Suppressor macrophage treated with lipopolysaccharide for 4 hours (primary cell): ENCODE data around the gene DIPK1B.

Source experiments
- DNase-seq: peaks from one replicate; pipeline ENCODE4 v3.0.0-alpha.2; 2020

DIPK1B gene

DNA sequence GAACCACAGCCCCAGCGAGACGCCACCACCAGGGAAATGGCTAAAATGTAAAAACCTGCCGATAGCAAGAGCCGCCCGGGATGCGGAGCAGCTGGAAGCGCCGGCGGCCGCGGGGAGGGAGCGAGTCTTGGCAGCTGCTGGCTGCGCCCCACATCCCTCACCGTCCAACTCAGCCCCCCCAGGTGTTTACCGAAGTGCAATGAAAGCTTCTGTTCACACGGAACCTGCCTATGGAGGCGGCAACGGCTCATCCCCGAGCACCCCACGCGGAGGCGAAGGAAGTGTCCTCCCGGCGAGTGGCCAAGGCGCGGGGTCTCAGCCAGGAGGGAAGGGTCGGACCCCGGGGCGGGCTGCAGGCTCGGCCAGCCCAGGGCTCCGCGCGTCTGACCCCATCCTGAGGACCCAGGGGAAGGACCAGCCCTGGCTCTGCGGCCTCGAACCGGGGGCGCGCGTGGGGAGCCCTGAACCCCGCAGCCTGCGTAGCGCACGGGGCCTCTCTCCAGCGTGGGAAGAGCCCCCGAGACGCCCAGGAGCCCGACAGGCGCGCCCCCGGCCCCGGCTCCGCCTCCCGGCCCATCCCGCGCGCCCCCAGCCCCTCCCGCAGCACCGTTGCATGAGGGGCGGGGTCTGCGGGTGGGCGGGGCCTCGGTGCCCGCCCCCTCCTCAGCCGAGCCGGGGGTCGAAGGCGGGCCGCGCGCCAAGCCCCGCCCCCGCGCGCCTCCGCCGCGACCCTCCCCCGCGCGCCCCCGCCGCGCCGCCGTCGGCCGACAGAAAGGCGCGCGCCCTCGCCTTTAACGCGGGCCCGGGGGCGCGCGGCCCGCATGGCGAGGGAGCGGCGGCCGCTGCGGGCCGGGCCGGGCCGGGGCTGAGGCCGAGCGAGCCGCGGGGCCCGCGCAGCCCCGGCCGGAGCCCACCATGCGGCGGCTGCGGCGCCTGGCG, at the start of gene DIPK1B:
DIPK1B (plus strand) TSS at position 822 of the 939 bp plus-strand sequence; CDS start at position 916, 94 bp downstream.
- DNase-seq: no peak

DNA sequence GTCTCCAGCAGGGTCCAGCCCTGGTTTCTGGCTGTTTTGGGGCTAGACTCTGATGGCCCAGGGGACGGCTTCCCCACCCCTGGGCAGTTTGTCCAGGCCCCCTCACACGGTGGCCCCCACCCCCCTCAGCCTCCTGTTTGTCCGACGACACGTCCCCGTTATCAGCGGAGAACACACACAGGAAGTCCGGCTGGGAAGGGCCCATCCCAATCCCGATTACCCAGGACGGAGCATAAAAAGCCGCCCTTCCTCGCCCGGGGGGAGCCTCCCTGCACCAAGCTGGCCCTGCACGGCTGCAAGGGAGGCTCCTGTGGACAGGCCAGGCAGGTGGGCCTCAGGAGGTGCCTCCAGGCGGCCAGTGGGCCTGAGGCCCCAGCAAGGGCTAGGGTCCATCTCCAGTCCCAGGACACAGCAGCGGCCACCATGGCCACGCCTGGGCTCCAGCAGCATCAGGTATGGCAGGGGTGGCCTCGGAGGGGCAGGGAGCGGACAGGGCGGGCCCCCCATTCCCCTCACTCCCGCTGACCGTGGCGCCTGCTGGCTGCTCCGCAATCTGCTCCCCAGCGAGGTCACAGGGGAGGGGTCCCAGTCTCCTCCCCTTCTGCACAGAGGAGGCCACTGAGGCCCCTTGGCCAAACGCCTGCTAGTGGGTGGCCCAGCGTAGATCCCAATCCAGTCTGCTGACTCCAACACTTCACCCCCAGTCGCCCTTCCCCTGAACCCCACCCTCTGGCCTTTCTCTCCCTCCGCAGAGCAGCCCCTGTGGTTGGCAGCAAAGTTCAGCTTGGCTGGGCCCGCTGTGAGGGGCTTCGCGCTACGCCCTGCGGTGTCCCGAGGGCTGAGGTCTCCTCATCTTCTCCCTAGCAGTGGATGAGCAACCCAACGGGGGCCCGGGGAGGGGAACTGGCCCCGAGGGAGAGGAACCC, 49.5 kb upstream of the DIPK1B start, which contains the start of gene EGFL7:
EGFL7 (plus strand) TSS at position 261 of the 926 bp plus-strand sequence. CDS start 5,367 bp downstream, outside the sequence.
- DNase-seq: no peak

DNA sequence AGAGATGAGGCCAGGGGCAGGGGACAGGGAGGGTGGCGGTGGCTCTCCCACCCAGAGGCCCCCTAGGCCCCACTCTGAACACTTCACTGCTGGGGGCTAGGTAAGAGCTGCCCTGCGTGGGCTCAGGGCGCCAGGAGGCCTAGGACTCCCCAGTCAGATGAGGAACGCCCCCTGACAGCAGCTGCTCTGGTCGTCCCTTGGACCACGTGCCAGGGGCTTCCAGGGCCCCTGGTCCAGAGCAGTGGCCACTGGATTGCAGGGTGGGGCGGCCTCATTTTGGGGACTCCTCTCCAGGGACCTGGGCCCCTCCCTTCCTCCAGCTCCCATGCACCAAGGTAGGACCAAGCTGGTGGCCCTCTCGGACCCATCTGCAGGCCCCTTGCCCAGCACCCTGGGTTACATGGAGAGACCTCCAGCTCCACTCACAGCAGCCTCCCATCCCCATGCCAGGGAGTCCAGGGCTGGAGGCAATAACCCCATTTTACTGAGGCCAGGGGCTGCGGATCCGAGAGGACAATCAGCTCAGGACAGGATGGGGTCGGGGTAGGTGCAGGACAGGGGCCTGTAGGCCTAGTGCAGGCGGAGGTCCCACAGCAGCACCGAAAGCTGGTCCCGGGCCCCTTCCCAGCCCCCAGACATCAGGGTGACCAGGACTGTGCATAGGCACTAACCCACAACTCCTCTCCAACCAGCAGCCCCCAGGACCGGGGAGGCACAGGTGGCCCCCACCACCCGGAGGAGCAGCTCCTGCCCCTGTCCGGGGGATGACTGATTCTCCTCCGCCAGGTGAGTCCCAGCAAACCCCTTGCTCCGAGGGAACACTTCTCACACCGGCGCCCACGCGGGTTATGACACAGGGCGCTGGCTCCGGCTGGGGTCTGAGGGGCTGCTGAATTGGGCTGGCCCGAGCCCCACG, 48.1 kb upstream of the DIPK1B start:
- DNase-seq: no peak

DNA sequence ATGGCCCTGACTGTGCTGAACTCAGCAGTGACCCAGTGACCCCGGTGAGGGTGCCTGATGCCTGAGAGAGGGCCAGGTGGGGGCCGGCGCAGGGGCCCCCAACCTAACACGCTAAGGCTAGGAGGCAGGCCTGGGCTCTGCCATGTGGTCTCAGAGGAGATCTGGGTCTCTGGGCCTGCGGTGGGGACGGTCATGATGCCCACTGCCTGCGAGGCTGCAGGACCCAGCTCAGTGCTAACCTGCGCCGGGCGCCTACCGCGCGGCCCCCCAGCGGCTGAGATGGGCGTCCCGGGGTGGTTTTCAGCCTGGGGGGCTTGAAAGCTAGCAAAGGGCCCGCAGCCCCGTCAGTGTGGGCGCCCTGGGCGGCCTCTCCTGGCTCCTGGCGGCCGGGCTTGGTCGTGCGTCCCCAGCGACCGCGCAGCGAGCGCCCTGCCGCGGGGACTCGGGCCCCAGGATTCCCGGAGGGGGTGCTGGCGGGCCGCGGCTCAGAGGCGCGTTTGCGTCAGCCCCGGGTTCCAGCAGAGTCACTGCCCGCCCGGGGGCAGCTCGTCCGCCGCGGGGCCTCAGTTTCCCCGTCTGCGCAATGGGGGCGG, 47.2 kb upstream of the DIPK1B start:
- DNase-seq: peak; percentile 39

DNA sequence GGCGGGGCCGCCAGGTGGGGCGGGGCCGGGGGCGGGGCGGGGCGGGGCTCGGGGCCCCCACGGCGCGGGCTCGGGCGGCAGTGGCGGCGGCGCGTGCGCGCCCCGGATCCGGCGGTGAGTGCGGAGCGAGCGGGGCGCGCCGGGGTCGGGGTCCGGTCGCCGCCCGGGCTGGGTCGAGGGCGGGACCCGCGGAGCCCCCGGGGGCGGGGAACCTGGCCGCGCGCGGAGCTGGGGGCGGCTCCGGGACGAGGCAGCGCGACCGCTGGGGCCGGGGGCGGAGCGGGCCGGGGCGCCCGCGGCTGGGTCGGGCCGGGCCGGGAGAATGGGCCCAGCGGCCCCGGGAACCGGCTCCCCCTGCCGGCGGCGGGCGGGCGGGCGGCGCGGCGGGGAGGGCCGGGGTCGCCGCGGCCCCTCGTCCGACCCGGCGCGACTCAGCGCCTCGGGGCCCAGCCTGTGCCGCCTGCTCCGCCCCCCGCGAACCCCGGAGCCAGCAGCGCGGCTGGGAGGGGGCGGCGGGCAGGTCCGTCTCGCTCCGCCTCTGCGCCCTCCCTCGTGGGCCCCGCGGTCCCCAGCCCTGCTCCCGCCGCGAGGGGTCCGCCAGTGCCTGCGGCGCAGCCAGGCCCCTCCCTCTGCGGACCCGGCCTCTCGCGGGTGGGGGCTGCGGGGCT, 46.5 kb upstream of the DIPK1B start:
- DNase-seq: no peak

DNA sequence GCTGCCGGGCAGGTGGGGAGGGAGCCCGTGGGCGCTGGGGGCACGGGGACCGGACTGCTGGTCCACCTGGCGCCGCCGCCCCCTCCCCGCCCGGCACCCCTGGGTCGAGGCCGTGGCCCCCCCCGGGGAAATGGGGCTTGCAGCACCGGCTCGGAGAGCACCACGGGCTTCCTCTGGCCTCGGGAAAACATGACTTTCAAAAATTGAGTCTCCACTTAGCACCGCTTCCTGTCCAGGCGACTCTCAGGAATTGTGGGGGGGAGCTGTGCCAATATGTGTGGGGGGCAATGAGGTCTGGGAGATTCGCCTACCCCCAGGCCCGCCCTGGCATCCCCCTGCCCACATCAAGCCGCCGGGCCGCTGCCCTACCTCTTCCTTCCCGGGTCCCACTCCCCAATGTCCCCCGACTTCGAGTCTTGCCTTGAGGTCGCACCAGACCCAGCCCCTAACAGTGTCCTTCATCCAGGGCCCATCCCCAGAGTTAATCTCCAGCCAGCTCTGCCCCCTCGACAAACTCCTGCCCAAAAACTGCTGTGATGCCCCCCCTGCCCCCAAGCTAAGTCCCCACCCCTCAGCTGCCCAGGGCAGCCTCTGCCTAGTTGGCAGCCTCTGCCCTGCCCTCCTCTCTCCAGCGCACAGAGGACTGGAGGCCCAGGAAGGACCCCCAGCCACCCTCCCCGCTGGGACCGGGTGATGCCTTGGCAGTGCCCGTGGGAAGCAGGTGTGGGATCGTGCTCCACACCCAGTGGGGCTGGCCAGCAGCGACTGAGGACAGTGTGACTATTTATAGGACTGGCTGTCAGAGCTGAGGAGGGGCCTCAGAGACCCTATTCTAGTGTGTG, 45.8 kb upstream of the DIPK1B start:
- DNase-seq: no peak

DNA sequence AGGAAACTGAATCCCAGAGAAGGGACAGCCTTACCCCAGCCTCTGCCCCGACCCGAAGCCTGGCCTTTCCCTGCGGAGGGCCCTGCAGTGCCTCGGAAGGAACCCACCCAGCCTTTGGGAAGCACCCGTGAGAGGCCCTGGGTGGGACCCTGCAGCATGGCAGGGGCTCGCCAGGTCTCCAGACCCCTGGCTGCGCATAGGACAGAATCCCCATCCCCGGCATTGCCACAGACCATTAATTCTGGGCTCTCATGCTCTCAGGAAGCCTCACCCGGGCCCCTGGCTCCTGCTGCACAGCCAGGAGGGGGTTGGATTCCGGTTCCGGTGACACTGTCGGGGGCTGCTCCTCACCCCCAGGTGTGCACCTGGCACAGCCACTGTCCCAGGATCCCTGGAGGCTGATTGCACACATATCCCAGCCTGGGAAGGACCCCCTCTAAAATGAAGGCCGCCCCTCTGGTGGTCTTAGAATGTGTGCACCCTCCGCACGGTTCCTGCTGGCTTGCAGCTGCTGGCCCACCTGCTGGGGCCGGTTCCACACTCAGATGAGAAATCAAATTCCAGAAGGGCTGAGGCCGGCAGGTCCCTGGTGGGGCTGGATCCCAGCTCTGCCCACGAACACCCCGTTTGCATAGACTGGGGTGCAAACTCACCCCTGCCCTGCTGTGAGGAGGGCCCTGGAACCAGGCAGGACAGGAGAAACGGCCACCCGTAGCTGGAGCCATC, 45.0 kb upstream of the DIPK1B start:
- no peak for DNase-seq

DNA sequence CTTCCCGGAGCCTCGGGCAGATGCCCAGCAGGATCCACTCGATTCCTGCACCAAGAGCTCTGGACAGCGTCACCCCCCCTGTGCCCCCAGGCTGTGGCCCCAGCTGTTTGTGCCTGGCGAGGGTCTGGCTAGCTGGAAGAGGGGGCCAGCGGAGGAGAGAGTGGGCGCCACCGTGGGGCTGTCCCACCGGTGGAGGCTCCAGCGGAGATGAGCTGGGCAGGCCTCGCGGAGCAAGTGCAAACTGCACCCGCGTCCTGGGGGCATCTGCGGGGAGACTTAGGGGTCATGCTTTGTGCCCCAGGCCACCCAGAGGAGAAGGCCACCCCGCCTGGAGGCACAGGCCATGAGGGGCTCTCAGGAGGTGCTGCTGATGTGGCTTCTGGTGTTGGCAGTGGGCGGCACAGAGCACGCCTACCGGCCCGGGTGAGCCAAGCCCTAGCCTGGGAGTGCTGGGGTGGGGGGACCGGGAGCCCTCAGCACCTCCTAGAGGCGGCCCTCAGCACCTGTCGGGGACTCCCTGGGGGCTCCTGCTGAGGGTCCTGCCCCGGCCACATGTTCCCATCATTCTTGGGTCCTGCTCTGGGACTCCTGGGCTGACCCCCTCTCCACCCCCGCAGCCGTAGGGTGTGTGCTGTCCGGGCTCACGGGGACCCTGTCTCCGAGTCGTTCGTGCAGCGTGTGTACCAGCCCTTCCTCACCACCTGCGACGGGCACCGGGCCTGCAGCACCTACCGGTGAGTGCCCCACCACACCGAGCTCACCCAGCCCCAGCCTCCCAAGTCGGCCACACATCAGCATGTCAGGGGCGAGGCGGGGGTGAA, 44.2 kb upstream of the DIPK1B start:
- DNase-seq: no peak

DNA sequence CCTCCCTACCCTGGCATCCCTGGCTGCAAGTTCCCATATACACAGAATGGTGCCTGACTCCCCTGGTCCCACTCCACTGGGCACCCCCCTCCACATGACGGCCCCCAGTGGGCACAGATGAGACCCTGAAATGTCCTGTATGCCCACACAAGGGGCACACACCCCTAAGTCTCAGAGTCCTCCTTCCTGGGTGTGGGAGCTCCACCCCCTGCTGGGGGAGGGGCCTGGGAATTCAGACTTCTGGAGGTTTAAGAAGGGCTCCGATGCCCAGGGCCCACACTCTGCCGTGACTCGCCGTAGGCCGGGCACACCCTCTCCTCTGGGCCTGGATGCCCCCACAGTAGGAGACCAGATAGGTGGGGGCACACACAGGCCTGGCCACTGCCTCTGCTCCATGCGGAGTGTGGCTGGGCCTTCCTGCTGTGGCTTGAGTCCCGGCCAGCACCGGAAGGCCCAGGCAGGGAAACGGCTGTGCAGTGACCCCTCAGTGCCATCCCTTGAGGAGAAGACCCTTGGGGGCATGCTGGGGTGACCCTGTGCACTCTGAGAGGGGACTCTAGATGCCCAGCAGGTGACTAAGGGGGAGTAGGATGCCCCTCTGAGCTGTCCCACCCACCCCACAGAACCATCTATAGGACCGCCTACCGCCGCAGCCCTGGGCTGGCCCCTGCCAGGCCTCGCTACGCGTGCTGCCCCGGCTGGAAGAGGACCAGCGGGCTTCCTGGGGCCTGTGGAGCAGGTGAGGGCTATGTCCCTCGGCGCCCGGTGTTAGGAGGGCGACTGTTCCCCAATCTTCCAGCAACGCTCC, 43.2 kb upstream of the DIPK1B start:
- DNase-seq: no peak

DNA sequence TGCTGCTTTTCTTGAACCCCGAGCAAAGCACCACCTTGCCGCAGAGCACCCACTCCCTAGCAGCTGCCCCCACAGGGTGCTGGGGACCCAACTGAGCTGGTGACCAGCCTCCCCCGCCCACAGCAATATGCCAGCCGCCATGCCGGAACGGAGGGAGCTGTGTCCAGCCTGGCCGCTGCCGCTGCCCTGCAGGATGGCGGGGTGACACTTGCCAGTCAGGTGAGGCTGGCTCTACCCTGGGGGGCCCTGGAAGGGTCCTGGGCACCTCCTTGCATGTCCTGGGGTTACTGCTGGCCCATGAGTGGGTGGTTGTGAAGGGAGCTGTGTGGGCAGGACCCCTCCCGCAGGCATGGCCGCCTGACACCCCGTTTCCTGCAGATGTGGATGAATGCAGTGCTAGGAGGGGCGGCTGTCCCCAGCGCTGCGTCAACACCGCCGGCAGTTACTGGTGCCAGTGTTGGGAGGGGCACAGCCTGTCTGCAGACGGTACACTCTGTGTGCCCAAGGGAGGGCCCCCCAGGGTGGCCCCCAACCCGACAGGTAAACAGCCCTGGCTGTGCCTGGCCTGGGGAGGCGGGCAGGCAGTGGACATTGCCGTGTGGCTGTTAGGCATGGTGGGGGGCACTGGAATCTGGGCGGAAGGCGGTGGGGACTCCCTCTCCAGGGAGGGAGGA, 42.4 kb upstream of the DIPK1B start:
- DNase-seq: no peak

DNA sequence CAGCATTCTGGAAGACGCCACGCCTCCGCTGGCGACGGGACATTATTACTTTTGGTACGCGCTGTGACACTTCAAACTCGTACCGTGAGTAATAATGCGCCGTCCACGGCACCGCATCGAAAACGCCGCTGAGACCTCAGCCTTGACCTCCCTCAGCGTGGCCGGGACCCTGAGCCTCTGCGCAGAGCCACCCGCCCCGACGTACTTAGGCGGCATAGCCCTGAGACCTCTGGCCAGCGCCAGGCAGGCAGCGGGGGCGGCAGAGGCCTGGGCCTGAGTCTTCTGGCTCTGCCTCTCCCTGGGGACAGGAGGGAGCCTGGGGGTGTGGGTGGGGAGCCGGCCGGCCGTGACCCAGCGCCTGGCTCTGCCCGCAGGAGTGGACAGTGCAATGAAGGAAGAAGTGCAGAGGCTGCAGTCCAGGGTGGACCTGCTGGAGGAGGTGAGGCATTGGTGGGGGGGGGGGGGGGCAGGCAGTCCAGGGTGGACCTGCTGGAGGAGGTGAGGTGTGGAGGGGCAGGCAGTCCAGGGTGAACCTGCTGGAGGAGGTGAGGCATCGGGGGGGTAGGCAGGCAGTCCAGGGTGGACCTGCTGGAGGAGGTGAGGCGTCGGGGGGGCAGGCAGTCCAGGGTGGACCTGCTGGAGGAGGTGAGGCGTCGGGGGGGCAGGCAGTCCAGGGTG, 41.7 kb upstream of the DIPK1B start:
- no peak for DNase-seq

DNA sequence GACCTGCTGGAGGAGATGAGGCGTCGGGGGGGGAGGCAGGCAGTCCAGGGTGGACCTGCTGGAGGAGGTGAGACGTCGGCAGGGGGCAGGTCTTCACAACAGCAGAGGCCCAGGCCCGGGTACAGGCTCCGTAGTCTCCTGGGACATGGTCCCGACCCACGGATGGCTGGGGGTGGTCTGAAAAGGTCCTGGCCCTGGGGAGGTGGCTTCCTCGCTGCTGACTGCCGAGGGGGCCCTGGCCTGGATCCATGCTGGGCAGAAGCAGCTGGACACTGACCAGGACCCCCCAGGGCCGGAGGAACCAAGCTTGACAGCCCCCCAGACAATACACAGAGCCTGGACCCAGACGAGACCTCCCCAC, 41.1 kb upstream of the DIPK1B start:
- DNase-seq: no peak

DNA sequence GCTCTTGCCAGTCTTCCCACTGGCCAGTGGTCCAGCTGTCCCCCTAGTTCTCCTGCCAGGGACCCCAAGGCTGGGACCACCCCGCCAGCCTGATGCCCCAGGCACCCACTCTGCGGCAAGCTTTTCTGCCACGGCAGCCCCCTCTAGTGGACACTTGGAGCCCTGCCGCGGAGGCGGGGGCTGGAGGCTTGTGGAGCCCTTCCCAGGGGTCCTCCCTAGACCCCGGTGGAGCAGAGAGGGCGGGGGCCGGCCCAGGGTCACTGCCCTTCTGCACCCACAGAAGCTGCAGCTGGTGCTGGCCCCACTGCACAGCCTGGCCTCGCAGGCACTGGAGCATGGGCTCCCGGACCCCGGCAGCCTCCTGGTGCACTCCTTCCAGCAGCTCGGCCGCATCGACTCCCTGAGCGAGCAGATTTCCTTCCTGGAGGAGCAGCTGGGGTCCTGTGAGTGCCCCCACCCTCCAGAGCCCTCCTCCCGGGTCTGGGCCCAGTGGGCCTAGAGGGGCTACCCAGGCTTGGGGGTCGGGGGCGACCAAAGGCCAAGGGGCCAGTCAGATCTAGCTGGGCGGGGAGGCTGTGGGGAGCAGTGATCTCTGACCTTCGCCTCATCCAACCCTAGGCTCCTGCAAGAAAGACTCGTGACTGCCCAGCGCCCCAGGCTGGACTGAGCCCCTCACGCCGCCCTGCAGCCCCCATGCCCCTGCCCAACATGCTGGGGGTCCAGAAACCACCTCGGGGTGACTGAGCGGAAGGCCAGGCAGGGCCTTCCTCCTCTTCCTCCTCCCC, 40.5 kb upstream of the DIPK1B start:
- peak; percentile 48 for DNase-seq

DNA sequence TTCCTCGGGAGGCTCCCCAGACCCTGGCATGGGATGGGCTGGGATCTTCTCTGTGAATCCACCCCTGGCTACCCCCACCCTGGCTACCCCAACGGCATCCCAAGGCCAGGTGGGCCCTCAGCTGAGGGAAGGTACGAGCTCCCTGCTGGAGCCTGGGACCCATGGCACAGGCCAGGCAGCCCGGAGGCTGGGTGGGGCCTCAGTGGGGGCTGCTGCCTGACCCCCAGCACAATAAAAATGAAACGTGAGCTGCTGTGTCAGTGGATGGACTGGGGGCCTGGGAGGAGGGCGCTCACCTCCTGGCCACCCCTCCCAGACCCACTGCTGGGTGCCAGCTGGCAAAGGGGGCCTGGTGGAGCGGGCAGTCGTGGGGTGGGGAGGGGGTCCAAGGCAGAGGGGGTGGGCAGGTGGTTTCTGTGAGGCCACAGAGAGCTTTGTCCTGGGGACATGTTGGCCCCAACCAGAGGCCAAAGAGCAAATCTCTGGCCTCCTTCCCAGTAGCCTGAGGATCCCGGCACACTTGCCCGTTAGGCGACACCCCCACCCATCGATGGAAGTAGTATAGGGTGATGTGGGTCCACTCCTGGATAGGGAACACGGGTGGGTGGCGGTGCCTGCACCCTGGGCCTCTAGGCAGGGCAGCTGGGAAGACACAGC, 39.8 kb upstream of the DIPK1B start:
- DNase-seq: no peak
